ENCODE data around the gene CYSRT1.

DNA sequence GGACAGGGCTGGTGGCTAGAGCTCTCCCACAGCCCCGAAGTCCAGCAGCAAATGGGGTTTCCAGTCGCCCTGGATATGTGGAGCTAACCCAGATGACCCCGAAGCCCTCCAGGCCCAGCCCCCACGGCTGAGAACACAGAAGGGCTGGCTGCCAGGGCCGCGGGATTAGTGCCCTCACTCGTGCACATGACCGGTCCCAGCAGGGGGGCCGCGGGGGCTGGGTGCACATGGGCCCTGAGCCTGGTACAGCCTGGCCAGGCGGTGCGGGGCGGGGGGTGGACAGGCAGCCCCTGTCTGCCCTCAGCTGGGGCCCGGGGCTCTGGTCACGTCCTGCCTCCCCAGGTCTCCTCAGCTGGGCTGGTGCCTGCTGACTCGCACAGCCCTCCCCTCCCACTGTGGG is 30.6 kb upstream of the CYSRT1 start:
- TF ChIP-seq, protein P1, sequence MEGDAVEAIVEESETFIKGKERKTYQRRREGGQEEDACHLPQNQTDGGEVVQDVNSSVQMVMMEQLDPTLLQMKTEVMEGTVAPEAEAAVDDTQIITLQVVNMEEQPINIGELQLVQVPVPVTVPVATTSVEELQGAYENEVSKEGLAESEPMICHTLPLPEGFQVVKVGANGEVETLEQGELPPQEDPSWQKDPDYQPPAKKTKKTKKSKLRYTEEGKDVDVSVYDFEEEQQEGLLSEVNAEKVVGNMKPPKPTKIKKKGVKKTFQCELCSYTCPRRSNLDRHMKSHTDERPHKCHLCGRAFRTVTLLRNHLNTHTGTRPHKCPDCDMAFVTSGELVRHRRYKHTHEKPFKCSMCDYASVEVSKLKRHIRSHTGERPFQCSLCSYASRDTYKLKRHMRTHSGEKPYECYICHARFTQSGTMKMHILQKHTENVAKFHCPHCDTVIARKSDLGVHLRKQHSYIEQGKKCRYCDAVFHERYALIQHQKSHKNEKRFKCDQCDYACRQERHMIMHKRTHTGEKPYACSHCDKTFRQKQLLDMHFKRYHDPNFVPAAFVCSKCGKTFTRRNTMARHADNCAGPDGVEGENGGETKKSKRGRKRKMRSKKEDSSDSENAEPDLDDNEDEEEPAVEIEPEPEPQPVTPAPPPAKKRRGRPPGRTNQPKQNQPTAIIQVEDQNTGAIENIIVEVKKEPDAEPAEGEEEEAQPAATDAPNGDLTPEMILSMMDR (optimal IDR thresholded peaks at IDR 0.05 in 1 of 3, IDR thresholded peaks at IDR 0.05 in 1 of 3, conservative IDR thresholded peaks at IDR 0.05 in 1 of 3; ENCODE audit: extremely low read depth in 1 of 3, insufficient read depth in 2 of 3, low read length in 3 of 3) = no peak
- no peak for TF ChIP-seq EZH2 (IDR thresholded peaks at IDR 0.05; ENCODE audit: low read length)
